Common myeloid progenitor, CD34-positive (primary cell): Measurements from ENCODE around the gene RABEP1.

ENCODE experiments used
- CTCF ChIA-PET: fragments of 350-600 bp; sonication (Branson Sonifier 250); formaldehyde crosslinking; loops from one replicate; lab custom pipeline; 2021; ENCODE audit warnings: antibody characterized with exemption; lab: Charles Lee
- POLR2A ChIA-PET: fragments of 350-600 bp; sonication (Branson Sonifier 250); formaldehyde crosslinking; loops from one replicate; lab custom pipeline; 2021; ENCODE audit warnings: antibody characterized with exemption; lab: Charles Lee
- DNase-seq, 3 donors: peaks; one replicate each; pipeline versions ENCODE4 v3.0.0 to v3.0.0-alpha.2; 2013
- H3K27ac ChIP-seq, 2 experiments: 1 replicate in 1 of 2; 2 replicates in 1 of 2; pipeline ENCODE4 v1.7.0; 2013; ENCODE audit warnings: inconsistent platforms in 2 of 2, low read length in 2 of 2, mild to moderate bottlenecking in 2 of 2, low read depth in 1 of 2, moderate library complexity in 1 of 2; ENCODE audit not compliant: severe bottlenecking in 2 of 2, insufficient read depth in 1 of 2, poor library complexity in 1 of 2
- H3K27me3 ChIP-seq, 5 experiments: replicated peaks in 2 of 5; 1 replicate in 3 of 5; 2 replicates in 2 of 5; pipeline versions ENCODE4 v1.6.1 to v1.7.0; 2013; ENCODE audit warnings: low read length in 4 of 5, mild to moderate bottlenecking in 2 of 5, moderate library complexity in 2 of 5, inconsistent platforms in 1 of 5; ENCODE audit not compliant: insufficient read depth in 5 of 5, control insufficient read depth in 4 of 5
- H3K36me3 ChIP-seq, 4 experiments: 1 replicate in 2 of 4; 2 replicates in 2 of 4; pipeline versions ENCODE4 v1.6.1 to v1.7.0; 2013; ENCODE audit warnings: low read length in 3 of 4, control low read depth in 1 of 4, mild to moderate bottlenecking in 1 of 4; ENCODE audit not compliant: control insufficient read depth in 4 of 4, insufficient read depth in 4 of 4
- H3K4me1 ChIP-seq, 4 experiments: 1 replicate in 3 of 4; 2 replicates in 1 of 4; pipeline versions ENCODE4 v1.6.1 to v1.7.1; 2013; ENCODE audit warnings: low read length in 3 of 4, mild to moderate bottlenecking in 3 of 4, control low read depth in 1 of 4, inconsistent platforms in 1 of 4, moderate library complexity in 1 of 4; ENCODE audit not compliant: control insufficient read depth in 4 of 4, insufficient read depth in 4 of 4; ENCODE audit errors: control extremely low read depth in 1 of 4
- H3K4me3 ChIP-seq, 7 experiments: 1 replicate in 4 of 7; 2 replicates in 3 of 7; pipeline versions ENCODE4 v1.5.1 to v1.7.0; 2013; ENCODE audit warnings: mild to moderate bottlenecking in 7 of 7, low read length in 6 of 7, moderate library complexity in 6 of 7, inconsistent platforms in 2 of 7, low read depth in 2 of 7, control low read depth in 1 of 7; ENCODE audit not compliant: insufficient read depth in 4 of 7, control insufficient read depth in 1 of 7; ENCODE audit errors: extremely low read depth in 1 of 7
- H3K9me3 ChIP-seq, 5 experiments: 1 replicate in 4 of 5; 2 replicates in 1 of 5; pipeline versions ENCODE4 v1.6.1 to v1.7.1; 2013; ENCODE audit warnings: low read length in 4 of 5, mild to moderate bottlenecking in 2 of 5, inconsistent platforms in 1 of 5, low read depth in 1 of 5, moderate library complexity in 1 of 5; ENCODE audit not compliant: control insufficient read depth in 4 of 5, insufficient read depth in 2 of 5; ENCODE audit errors: control extremely low read depth in 1 of 5
- WGBS: methylation state at CpG from one replicate; pipeline ENCODE4 v1.1.5; 2013; ENCODE audit not compliant: insufficient coverage; 5-methylcytosine and 5-hydroxymethylcytosine counted together

RABEP1 gene

GRCh38 chr17:5391678-5392077 is 109.6 kb downstream of the RABEP1 start:
- Histone ChIP-seq H3K27me3 (no peaks in the 10 kb centered on the region), H3K36me3 (peaks cover 23 to 82% (median 67%) of the 10 kb centered on the region in 4 experiments), H3K27ac (no peak overlapping the region), H3K4me1 (peaks cover 0 to 2% (median 0%) of the 10 kb centered on the region in 4 experiments), H3K4me3 (no peak overlapping the region), H3K9me3 (peaks cover 0 to 3% (median 0%) of the 10 kb centered on the region in 5 experiments)
- ChIA-PET POLR2A (no interaction called here), CTCF (interaction anchor here (1.5 to 2.2 kb wide), 2 partner anchors 10 to 21 kb away, joined by 5 read pairs; no protein-coding TSS in a partner anchor)
- no peak for DNase-seq
- WGBS = 94% methylated on average over 3 of the region's 5 CpGs

- POLR2A ChIA-PET = no interaction called here
- Histone ChIP-seq H3K4me3 (no peak overlapping the region), H3K4me1 (no peaks in the 10 kb centered on the region), H3K27me3 (no peaks in the 10 kb centered on the region), H3K9me3 (peaks cover 0 to 7% (median 2%) of the 10 kb centered on the region in 5 experiments), H3K36me3 (peaks cover 13 to 91% (median 53%) of the 10 kb centered on the region in 4 experiments), H3K27ac (no peak overlapping the region)
- no peak for DNase-seq
- CTCF ChIA-PET = no interaction called here
- WGBS = no CpG with 5 or more reads among the region's 2 CpGs
Measured at GRCh38 chr17:5396612-5397011, 114.5 kb downstream of the RABEP1 start.

GRCh38 chr17:5399767-5400166 is 117.7 kb downstream of the RABEP1 start:
- Histone ChIP-seq H3K27ac (no peak overlapping the region), H3K36me3 (peaks cover 12 to 87% (median 51%) of the 10 kb centered on the region in 4 experiments), H3K4me1 (no peaks in the 10 kb centered on the region), H3K4me3 (no peak overlapping the region), H3K9me3 (peaks cover 0 to 7% (median 2%) of the 10 kb centered on the region in 5 experiments), H3K27me3 (no peaks in the 10 kb centered on the region)
- DNase-seq = no peak
- no CpG with 5 or more reads among the region's 6 CpGs for WGBS
- ChIA-PET POLR2A (no interaction called here), CTCF (interaction anchor here (1.3 kb wide), 1 partner anchor 19 kb away, joined by 4 read pairs; no protein-coding TSS in a partner anchor)

GRCh38 chr17:5405400-5405799 is 123.3 kb downstream of the RABEP1 start:
- Histone ChIP-seq H3K27ac (no peak overlapping the region), H3K27me3 (no peaks in the 10 kb centered on the region), H3K9me3 (no peaks in the 10 kb centered on the region), H3K4me1 (no peaks in the 10 kb centered on the region), H3K4me3 (no peak overlapping the region), H3K36me3 (peaks cover 39 to 87% (median 58%) of the 10 kb centered on the region in 4 experiments)
- DNase-seq = no peak
- 100% methylated on average over 1 of the region's 4 CpGs for WGBS
- CTCF ChIA-PET = interaction anchor here (1.0 to 1.6 kb wide), 3 partner anchors 12 to 24 kb away, joined by 3 to 7 read pairs (median 3); no protein-coding TSS in a partner anchor
- POLR2A ChIA-PET = no interaction called here

GRCh38 chr17:5408186-5408585 is 126.1 kb downstream of the RABEP1 start:
- CTCF ChIA-PET = no interaction called here
- no peak overlapping the region for H3K4me3 ChIP-seq
- H3K27ac ChIP-seq = no peak overlapping the region
- no peaks in the 10 kb centered on the region for H3K27me3 ChIP-seq
- peaks cover 43 to 92% (median 69%) of the 10 kb centered on the region in 4 experiments for H3K36me3 ChIP-seq
- H3K4me1 ChIP-seq = no peaks in the 10 kb centered on the region
- POLR2A ChIA-PET = no interaction called here
- DNase-seq = no peak
- no CpG with 5 or more reads among the region's 5 CpGs for WGBS
- H3K9me3 ChIP-seq = no peaks in the 10 kb centered on the region

- ChIA-PET POLR2A (interaction anchor here (0.7 kb wide), 1 partner anchor 1184 kb away, joined by 3 read pairs; no protein-coding TSS in a partner anchor), CTCF (no interaction called here)
- Histone ChIP-seq H3K4me3 (no peak overlapping the region), H3K4me1 (no peaks in the 10 kb centered on the region), H3K27ac (no peak overlapping the region), H3K9me3 (no peaks in the 10 kb centered on the region), H3K27me3 (no peaks in the 10 kb centered on the region), H3K36me3 (peaks cover 30 to 90% (median 69%) of the 10 kb centered on the region in 4 experiments)
- 100% methylated on average over 7 of the region's 7 CpGs for WGBS
- no peak for DNase-seq
Measured at GRCh38 chr17:5410594-5411272, 128.6 kb downstream of the RABEP1 start.

GRCh38 chr17:5413682-5414081 is 131.6 kb downstream of the RABEP1 start:
- ChIA-PET POLR2A (interaction anchor here (1.1 kb wide), 1 partner anchor 9 kb away, joined by 3 read pairs; no protein-coding TSS in a partner anchor), CTCF (interaction anchor here (0.6 kb wide), 1 partner anchor 26 kb away, joined by 3 read pairs; no protein-coding TSS in a partner anchor)
- H3K4me3 ChIP-seq = no peak overlapping the region
- peaks cover 23 to 76% (median 47%) of the 10 kb centered on the region in 4 experiments for H3K36me3 ChIP-seq
- no peak overlapping the region for H3K27ac ChIP-seq
- H3K4me1 ChIP-seq = peaks cover 5 to 15% (median 9%) of the 10 kb centered on the region in 4 experiments
- 98% methylated on average over 3 of the region's 4 CpGs for WGBS
- no peaks in the 10 kb centered on the region for H3K27me3 ChIP-seq
- H3K9me3 ChIP-seq = no peaks in the 10 kb centered on the region
- DNase-seq = no peak
